BE2C (cell line): ENCODE data around the gene TSSC4.

Experiments used
- DNase-seq: peaks from one replicate; pipeline ENCODE4 v3.0.0-alpha.2; 2020
- H3K27me3 ChIP-seq: fragments of 250-450 bp; sonication (Bioruptor Pico); 2 replicates; pipeline ENCODE4 v1.5.1; 2020; ENCODE audit warnings: mild to moderate bottlenecking
- H3K36me3 ChIP-seq: fragments of 250-450 bp; sonication (Bioruptor Pico); 2 replicates; pipeline ENCODE4 v1.5.1; 2020; ENCODE audit warnings: mild to moderate bottlenecking
- H3K4me1 ChIP-seq: fragments of 250-450 bp; sonication (Bioruptor Pico); 2 replicates; pipeline ENCODE4 v1.5.1; 2020
- H3K4me3 ChIP-seq: 2 replicates; pipeline ENCODE4 v1.5.1; 2011; ENCODE audit warnings: low read depth, low read length
- H3K9me3 ChIP-seq: fragments of 250-450 bp; sonication (Bioruptor Pico); 2 replicates; pipeline ENCODE4 v1.5.1; 2020
- TF ChIP-seq, protein P1 (sequence below): IDR thresholded peaks from 2 replicates; pipeline ENCODE4 v1.5.1; 2012; ENCODE audit warnings: mild to moderate bottlenecking, low read depth, low read length

Gene TSSC4

DNA sequence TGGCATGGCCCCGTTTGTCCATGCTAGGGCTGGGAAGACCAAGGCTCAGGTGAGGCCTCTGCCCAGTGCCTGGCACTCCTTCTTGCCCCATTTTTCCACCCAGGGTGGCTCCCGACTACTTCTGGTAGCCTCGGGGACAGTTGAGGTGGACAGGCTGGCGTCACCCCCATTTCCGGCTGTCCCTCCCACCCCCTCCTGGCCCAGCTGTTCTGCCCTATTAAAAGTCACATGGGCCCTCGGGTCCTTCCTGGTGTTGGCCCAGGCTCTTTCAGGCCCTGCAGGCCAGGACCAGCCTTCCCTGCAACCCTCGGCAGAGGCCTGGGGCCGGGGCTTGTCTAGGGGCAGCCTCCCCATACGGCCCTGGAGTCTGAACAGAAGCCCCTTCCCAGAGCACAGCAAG lies 14.0 kb upstream of the TSSC4 start:
- TF ChIP-seq, protein P1, sequence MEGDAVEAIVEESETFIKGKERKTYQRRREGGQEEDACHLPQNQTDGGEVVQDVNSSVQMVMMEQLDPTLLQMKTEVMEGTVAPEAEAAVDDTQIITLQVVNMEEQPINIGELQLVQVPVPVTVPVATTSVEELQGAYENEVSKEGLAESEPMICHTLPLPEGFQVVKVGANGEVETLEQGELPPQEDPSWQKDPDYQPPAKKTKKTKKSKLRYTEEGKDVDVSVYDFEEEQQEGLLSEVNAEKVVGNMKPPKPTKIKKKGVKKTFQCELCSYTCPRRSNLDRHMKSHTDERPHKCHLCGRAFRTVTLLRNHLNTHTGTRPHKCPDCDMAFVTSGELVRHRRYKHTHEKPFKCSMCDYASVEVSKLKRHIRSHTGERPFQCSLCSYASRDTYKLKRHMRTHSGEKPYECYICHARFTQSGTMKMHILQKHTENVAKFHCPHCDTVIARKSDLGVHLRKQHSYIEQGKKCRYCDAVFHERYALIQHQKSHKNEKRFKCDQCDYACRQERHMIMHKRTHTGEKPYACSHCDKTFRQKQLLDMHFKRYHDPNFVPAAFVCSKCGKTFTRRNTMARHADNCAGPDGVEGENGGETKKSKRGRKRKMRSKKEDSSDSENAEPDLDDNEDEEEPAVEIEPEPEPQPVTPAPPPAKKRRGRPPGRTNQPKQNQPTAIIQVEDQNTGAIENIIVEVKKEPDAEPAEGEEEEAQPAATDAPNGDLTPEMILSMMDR: no peak
- H3K4me3 ChIP-seq: no peak overlapping the region
- DNase-seq: no peak
- peaks cover 3% of the 10 kb centered on the region; the same call in 1 of the 2 replicates for H3K4me1 ChIP-seq
- no peaks in the 10 kb centered on the region for H3K9me3 ChIP-seq
- no peaks in the 10 kb centered on the region for H3K36me3 ChIP-seq
- H3K27me3 ChIP-seq: no peaks in the 10 kb centered on the region

GRCh38 chr11:2387266-2387987 lies 13.1 kb upstream of the TSSC4 start:
- Histone ChIP-seq H3K27me3 (no peaks in the 10 kb centered on the region), H3K4me3 (no peak overlapping the region), H3K36me3 (no peaks in the 10 kb centered on the region), H3K9me3 (no peaks in the 10 kb centered on the region), H3K4me1 (peaks cover 3% of the 10 kb centered on the region; the same call in 1 of the 2 replicates)
- no peak for DNase-seq
- TF ChIP-seq, protein P1: no peak

- H3K27me3 ChIP-seq: no peaks in the 10 kb centered on the region
- no peaks in the 10 kb centered on the region for H3K9me3 ChIP-seq
- H3K4me1 ChIP-seq: peaks cover 3% of the 10 kb centered on the region; the same call in 1 of the 2 replicates
- TF ChIP-seq, protein P1: no peak
- H3K36me3 ChIP-seq: no peaks in the 10 kb centered on the region
- DNase-seq: no peak
- no peak overlapping the region for H3K4me3 ChIP-seq
Measured at GRCh38 chr11:2388431-2389376, 11.8 kb upstream of the TSSC4 start.

DNA sequence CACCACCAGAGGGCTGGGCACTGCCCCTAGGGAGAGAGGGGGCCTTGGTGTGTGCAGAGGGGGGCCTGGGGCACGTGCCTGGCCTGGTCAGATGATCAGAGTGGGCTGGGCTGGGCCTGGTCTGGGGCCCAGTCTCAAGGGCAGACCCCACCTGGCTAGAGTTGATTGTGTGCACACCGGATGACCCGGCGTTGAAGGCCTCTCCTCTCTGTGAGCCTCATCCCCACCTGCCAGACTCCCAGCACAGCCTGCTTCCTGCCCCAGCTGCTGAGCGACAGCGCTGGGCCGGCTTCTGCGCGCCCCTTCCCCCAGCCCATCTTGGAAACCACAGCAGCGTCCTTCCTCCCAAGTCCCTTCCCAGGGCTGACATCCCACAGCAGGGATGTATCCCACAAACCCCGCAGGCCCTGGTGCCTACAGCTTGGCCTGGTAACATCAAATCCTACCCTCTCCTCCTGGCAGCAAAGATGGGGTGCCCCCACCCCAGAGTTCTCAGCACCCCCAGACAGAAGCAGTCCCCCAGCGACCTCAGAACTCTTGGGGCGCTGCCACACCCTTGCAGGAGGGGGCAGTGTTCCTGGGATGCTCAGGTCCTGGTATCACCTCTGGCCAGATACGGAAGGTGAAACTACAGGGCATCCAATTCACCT lies 11.0 kb upstream of the TSSC4 start:
- Histone ChIP-seq H3K4me1 (peaks cover 3% of the 10 kb centered on the region; the same call in 1 of the 2 replicates), H3K36me3 (no peaks in the 10 kb centered on the region), H3K9me3 (no peaks in the 10 kb centered on the region), H3K4me3 (no peak overlapping the region), H3K27me3 (no peaks in the 10 kb centered on the region)
- TF ChIP-seq, protein P1: no peak
- DNase-seq: no peak

DNA sequence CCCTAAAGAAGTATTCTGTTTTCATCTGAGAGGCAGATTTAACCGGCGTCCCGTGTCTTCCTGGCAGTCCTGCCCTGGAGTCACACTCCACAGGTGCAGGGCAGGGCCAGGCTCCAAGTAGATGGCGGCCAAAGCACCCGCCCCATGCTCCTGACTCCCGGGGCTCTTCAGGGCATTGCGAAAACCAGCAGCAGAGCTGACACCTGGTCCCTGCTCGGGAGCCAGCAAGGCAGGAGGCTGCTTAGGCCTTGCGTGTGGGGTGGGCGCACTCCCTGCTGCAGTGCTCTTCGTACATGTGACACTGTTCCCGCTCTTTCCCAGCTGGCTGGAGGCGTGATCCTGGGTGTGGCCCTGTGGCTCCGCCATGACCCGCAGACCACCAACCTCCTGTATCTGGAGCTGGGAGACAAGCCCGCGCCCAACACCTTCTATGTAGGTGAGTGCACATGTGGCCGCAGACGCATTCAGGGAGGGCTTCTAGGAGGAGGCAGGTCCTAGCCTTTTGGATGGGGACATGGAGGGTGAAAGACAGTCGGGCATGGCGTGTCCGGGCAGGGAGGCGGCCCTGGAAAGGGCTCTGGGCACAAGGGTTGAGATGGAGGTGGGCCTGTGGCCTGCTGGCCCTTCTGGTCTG lies 10.3 kb upstream of the TSSC4 start:
- no peaks in the 10 kb centered on the region for H3K36me3 ChIP-seq

More for the DNA sequence above, 10.3 kb upstream of the TSSC4 start:
- Histone ChIP-seq H3K4me3 (no peak overlapping the region), H3K27me3 (no peaks in the 10 kb centered on the region), H3K4me1 (peaks cover 3% of the 10 kb centered on the region; the same call in 1 of the 2 replicates), H3K9me3 (no peaks in the 10 kb centered on the region)
- no peak for DNase-seq
- TF ChIP-seq, protein P1: no peak
